ENCODE results near the gene SMIM29. TPM values are rescaled to one million over a fixed set of nuclear protein-coding genes. Genes with fewer than 3 reads are reported as not detected.

Gene SMIM29
- total RNA-seq, 6 experiments from 2014 or later, result 5.0 to 13.4 (median 8.8) TPM

- Histone ChIP-seq H3K36me3 (no peaks in the 10 kb centered on the region), H3K27ac (no peak overlapping the region), H3K27me3 (no peaks in the 10 kb centered on the region), H3K4me3 (no peak overlapping the region), H3K9me3 (no peaks in the 10 kb centered on the region), H3K4me1 (peaks cover 0 to 14% (median 3%) of the 10 kb centered on the region in 4 donors)
- peak in 2 of 3 donors; percentile 40 to 50 for DNase-seq
- TF ChIP-seq CTCF (IDR thresholded peaks at IDR 0.05) (no peak), POLR2A (IDR thresholded peaks at IDR 0.05) (no peak)
- intact Hi-C loops (cut with DNase I), result no loop called here
- no peak for ATAC-seq
- WGBS (ENCODE audit: insufficient coverage, low coverage, low lambda C conversion rate, missing lambda C conversion rate), result 69% methylated on average over 13 of the region's 14 CpGs
Measured at GRCh38 chr6:34238585-34239499, 10.0 kb downstream of the SMIM29 start.

GRCh38 chr6:34237722-34238584 lies 10.9 kb downstream of the SMIM29 start:
- Histone ChIP-seq H3K36me3 (no peaks in the 10 kb centered on the region), H3K9me3 (no peaks in the 10 kb centered on the region), H3K27ac (peak overlapping the region in 1 of 3 donors; percentile 49), H3K4me1 (peaks cover 0 to 14% (median 3%) of the 10 kb centered on the region in 4 donors), H3K27me3 (no peaks in the 10 kb centered on the region), H3K4me3 (peak overlapping the region; percentile 52 to 66 (median 58))
- 7% methylated on average over 28 of the region's 64 CpGs for WGBS (ENCODE audit: insufficient coverage, low coverage, low lambda C conversion rate, missing lambda C conversion rate)
- DNase-seq, result peak; percentile 55 to 63 (median 61)
- intact Hi-C loops (cut with DNase I), result no loop called here
- TF ChIP-seq POLR2A (IDR thresholded peaks at IDR 0.05) (no peak), CTCF (IDR thresholded peaks at IDR 0.05) (peak in 2 of 4 donors; percentile 22 to 25)
- ATAC-seq, result peak in 1 of 4 donors; percentile 6

- ATAC-seq (peak; percentile 2 to 18 (median 6)), DNase-seq (peak in 1 of 3 donors; percentile 49)
- no peaks in the 10 kb centered on the region for H3K27me3 ChIP-seq
- no CpG with 5 or more reads among the region's 78 CpGs for WGBS (ENCODE audit: insufficient coverage, low coverage, low lambda C conversion rate, missing lambda C conversion rate)
- H3K4me1 ChIP-seq, result peaks cover 0 to 14% (median 3%) of the 10 kb centered on the region in 4 donors
- TF ChIP-seq CTCF (IDR thresholded peaks at IDR 0.05), result no peak
- no peak for TF ChIP-seq POLR2A (IDR thresholded peaks at IDR 0.05)
- peak overlapping the region; percentile 52 to 67 (median 66) for H3K4me3 ChIP-seq
- H3K9me3 ChIP-seq, result no peaks in the 10 kb centered on the region
- peak overlapping the region in 1 of 3 donors; percentile 78 for H3K27ac ChIP-seq
- intact Hi-C loops (cut with DNase I), result no loop called here
- no peaks in the 10 kb centered on the region for H3K36me3 ChIP-seq
Measured at GRCh38 chr6:34237316-34237721, 11.5 kb downstream of the SMIM29 start.

GRCh38 chr6:34236443-34237315 lies 12.1 kb downstream of the SMIM29 start, which contains the start of gene HMGA1:
Gene HMGA1 (plus strand): TSS chr6:34236873. CDS start chr6:34240781, 3,908 bp downstream.
- ATAC-seq, result peak; percentile 88 to 90 (median 90)
- no peaks in the 10 kb centered on the region for H3K9me3 ChIP-seq
- peak within 1 kb of the TSS; percentile 70 to 78 (median 76) for H3K27ac ChIP-seq
- peak within 1 kb of the TSS; percentile 52 to 67 (median 66) for H3K4me3 ChIP-seq
- H3K36me3 ChIP-seq, result no peaks in the 10 kb centered on the region
- intact Hi-C loops (cut with DNase I), result no loop called here
- H3K27me3 ChIP-seq, result no peaks in the 10 kb centered on the region
- H3K4me1 ChIP-seq, result peaks cover 0 to 14% (median 3%) of the 10 kb centered on the region in 4 donors
- TF ChIP-seq POLR2A (IDR thresholded peaks at IDR 0.05), result peak; percentile 91
- TF ChIP-seq CTCF (IDR thresholded peaks at IDR 0.05), result no peak
- WGBS (ENCODE audit: insufficient coverage, low coverage, low lambda C conversion rate, missing lambda C conversion rate), result 0% methylated on average over 14 of the region's 91 CpGs
- peak; percentile 91 for DNase-seq
